Mammary epithelial cell (primary cell): ENCODE data around the gene CHCHD10.
A peak's percentile ranks its signal among the peaks of the same experiment; 100 is the strongest.

Experiments used
- EZH2 ChIP-seq: IDR thresholded peaks from 2 replicates; pipeline ENCODE4 v1.6.1; 2012; ENCODE audit warnings: low read length, inconsistent platforms, borderline replicate concordance
- TF ChIP-seq, protein P1 (sequence below), 2 donors: IDR thresholded peaks in 1 of 2; conservative IDR thresholded peaks in 1 of 2; 2 replicates each; pipeline ENCODE4 v1.5.1; 2011 to 2012; ENCODE audit warnings: inconsistent platforms in 2 of 2, low read length in 2 of 2, mild to moderate bottlenecking in 2 of 2, control low read depth in 1 of 2, low read depth in 1 of 2; ENCODE audit not compliant: insufficient read depth in 1 of 2; ENCODE audit errors: extremely low read depth in 1 of 2

GRCh38 chr22:23767673-23768548, at the start of gene CHCHD10:
- TF ChIP-seq, protein P1, sequence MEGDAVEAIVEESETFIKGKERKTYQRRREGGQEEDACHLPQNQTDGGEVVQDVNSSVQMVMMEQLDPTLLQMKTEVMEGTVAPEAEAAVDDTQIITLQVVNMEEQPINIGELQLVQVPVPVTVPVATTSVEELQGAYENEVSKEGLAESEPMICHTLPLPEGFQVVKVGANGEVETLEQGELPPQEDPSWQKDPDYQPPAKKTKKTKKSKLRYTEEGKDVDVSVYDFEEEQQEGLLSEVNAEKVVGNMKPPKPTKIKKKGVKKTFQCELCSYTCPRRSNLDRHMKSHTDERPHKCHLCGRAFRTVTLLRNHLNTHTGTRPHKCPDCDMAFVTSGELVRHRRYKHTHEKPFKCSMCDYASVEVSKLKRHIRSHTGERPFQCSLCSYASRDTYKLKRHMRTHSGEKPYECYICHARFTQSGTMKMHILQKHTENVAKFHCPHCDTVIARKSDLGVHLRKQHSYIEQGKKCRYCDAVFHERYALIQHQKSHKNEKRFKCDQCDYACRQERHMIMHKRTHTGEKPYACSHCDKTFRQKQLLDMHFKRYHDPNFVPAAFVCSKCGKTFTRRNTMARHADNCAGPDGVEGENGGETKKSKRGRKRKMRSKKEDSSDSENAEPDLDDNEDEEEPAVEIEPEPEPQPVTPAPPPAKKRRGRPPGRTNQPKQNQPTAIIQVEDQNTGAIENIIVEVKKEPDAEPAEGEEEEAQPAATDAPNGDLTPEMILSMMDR (conservative IDR thresholded peaks at IDR 0.05 in 1 of 2, IDR thresholded peaks at IDR 0.05 in 1 of 2; ENCODE audit: extremely low read depth in 1 of 2, insufficient read depth in 1 of 2, low read depth in 1 of 2, low read length in 2 of 2): peak; percentile 56 to 84
- no peak for TF ChIP-seq EZH2
